ENCODE measurements around the gene SCARB1.

The SCARB1 gene

DNA sequence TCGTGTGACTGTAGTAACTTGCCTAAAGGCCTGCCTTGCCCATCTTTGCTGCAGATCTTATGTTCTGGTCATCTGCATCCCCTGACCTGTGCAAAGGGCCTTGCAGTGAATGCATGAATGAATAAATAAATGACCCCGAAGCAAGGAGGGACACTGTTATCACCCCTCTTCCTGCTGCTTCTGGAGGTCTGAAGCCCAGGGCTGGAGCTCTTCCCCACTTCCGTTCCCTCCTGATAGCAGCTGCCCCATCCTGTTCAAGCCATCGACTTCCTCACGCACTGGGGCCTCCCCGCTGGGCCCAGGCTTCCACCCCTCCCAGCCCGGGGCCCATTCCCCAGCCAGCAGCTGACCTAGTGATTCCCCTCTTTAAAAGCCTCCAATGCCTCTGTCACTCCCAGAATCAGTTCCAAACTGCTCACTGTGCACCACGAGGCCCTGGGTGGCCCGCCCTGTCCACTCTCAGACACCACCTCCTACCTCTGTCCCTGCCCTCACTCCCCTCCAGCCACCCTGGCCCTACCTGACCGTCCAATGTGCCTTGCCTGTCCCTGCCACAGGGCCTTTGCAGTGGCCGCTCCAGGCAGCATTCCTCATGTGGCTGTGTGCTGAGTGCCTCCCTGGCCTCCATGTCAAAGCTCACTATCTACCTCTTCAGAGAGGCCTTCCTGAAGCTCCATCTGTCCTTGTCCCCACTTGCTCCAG is 78.6 kb downstream of the SCARB1 start:
- TF ChIP-seq, protein P1, sequence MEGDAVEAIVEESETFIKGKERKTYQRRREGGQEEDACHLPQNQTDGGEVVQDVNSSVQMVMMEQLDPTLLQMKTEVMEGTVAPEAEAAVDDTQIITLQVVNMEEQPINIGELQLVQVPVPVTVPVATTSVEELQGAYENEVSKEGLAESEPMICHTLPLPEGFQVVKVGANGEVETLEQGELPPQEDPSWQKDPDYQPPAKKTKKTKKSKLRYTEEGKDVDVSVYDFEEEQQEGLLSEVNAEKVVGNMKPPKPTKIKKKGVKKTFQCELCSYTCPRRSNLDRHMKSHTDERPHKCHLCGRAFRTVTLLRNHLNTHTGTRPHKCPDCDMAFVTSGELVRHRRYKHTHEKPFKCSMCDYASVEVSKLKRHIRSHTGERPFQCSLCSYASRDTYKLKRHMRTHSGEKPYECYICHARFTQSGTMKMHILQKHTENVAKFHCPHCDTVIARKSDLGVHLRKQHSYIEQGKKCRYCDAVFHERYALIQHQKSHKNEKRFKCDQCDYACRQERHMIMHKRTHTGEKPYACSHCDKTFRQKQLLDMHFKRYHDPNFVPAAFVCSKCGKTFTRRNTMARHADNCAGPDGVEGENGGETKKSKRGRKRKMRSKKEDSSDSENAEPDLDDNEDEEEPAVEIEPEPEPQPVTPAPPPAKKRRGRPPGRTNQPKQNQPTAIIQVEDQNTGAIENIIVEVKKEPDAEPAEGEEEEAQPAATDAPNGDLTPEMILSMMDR (IDR thresholded peaks at IDR 0.05; ENCODE audit: low read depth, low read length, missing control alignments), result no peak
- no peak overlapping the region for H3K4me3 ChIP-seq (ENCODE audit: low read depth, low read length)
- no peak for DNase-seq (ENCODE audit: low read depth)

DNA sequence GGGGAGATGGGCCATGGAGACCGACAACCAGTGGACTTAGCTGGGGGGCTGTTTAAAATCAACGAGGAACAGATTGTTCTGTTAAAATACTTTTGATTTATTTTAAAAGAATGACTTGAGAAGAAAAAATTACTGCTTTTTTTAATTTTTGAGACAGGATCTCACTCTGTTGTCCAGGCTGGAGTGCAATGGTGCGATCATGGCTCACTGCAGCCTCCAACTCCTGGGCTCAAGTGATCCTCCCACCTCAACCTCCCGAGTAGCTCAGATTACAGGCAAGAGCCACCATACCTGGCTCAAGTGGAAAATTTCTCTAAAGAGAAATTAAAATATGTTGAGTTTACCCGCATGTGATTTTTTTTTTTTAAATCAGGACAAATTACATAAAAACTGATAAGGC is 80.6 kb downstream of the SCARB1 start:
- DNase-seq (ENCODE audit: low read depth), result no peak
- TF ChIP-seq, protein P1 (IDR thresholded peaks at IDR 0.05; ENCODE audit: low read depth, low read length, missing control alignments), result no peak
- no peak overlapping the region for H3K4me3 ChIP-seq (ENCODE audit: low read depth, low read length)

DNA sequence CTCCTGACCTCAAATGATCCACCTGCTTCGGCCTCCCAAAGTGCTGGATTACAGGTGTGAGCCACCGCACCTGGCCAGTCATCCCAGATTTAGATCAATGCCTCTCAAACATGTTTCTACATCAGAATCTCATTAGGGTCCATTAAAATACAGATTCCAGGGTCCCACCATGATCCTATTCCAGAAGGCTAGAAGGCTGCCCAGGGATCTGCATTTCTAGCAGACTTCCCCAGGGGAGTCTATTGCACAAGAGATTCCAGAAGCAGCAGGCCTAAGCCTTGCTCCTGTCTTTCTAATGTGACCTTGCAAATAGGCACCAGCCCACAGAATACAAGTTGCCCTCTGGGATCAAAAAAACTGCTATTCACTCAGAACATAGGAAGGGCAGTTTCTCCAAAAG is 81.5 kb downstream of the SCARB1 start:
- TF ChIP-seq, protein P1 (IDR thresholded peaks at IDR 0.05; ENCODE audit: low read depth, low read length, missing control alignments), result no peak
- DNase-seq (ENCODE audit: low read depth), result no peak

DNA sequence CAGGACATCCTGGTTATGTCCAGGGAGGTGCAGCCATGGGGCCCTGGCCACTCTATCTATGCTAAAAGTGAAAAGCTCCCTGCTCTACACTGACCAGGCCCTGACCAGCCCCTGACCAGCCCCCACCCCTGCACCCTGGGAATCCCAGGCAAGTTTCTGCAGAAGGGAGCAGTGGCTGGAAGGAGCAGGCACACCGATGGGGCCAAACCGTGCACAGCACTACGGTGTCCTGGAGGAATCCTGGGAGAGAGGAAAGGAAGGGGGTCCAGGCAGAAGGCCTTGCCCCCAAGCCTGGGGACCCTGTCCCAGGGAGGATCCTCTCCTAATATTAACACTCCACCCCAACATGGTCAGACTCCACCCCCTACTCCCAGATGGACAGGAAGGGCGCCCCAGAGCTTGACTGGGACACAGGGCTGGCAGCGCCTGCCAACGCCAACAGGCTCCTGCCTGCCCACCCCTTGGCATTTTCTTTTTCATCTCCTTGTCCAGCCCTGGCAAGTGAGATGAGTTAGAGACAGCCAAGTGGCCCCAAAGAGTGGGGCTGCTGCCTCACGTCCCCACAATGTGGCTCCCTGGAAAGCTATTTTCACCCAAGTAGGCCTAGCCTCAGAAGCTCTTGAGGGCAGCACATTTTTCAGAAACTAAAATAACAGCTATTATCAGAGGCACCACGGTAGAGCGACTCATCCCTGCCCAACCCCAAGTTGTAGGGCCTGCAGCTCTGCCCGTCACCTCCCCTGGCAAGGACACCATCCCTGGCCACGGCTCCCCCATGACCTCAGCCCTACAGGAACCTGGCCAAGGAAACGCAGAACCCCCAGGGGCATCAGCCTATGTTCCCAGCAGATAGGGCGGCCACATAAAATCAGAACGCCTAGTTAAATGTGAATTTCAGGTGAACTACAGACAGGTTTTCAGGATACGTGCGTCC is 82.6 kb downstream of the SCARB1 start:
- H3K4me3 ChIP-seq (ENCODE audit: low read depth, low read length), result no peak overlapping the region
- TF ChIP-seq, protein P1 (IDR thresholded peaks at IDR 0.05; ENCODE audit: low read depth, low read length, missing control alignments), result no peak
- DNase-seq (ENCODE audit: low read depth), result no peak

More for the DNA sequence above, 81.5 kb downstream of the SCARB1 start:
- no peak overlapping the region for H3K4me3 ChIP-seq (ENCODE audit: low read depth, low read length)

DNA sequence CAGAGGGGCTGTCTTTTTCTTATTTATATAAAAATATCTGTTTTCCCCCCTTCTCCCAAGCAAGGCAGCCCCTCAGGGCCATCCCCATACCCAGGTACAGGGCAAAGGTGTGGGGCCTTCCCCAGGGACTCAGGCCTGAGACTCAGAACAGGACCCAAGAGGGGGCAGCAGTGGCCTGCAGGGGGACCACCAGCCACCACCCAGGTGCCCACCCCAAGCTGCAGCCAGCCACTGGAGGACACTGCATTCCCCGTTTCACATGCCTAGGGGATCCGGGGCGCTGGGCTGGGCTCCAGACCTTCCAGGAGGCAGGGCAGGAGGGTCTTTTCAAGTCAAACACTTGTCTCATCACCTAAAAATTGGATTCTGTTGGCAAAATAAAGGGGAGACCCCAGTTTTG is 83.3 kb downstream of the SCARB1 start:
- TF ChIP-seq, protein P1 (IDR thresholded peaks at IDR 0.05; ENCODE audit: low read depth, low read length, missing control alignments), result no peak
- H3K4me3 ChIP-seq (ENCODE audit: low read depth, low read length), result no peak overlapping the region
- DNase-seq (ENCODE audit: low read depth), result no peak

DNA sequence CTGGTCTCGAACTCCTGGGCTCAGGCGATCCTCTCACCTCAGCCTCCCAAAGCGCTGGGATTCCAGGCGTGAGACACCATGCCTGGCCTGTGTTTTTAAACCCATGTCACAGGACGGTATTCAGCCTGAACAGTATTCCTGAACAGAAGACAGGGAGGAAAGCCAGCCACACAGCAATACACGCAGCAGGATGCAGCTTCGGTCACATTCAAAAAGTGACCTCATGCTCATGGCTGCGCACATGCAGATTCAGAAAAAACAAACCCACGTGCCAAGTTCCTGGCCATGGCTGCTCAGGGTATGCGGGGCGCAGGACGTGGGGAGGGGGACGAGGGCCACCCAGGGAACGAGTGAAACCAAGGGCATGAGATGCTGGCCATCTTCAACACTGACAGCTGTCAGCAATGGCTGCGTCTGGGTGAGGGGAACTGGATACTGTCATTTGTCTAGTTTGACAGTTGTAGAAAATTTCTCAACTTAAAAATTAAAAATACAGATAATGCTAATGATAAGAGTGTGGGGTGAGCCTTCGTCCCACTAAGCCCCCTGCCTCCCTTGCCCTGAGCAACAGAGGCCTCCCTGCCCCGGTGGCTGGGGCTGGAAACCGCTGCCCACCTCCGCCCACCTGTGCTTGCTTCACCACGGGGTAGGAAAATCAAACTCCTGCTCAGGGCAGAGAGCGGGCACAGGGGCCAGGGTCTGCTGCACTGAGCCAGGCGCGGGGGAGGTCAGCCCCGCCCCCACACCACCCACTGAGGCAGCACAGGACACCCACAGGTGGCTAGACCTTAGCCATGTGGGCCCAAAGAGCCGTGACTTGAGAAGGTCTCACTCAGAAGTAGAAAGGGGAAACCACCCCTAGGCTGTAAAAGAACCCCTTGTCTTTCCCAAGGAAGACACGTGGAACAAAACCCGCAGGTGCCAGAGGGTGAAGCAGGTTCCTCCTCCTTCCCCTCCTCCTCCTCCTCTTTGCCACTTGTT is 84.2 kb downstream of the SCARB1 start:
- TF ChIP-seq, protein P1 (IDR thresholded peaks at IDR 0.05; ENCODE audit: low read depth, low read length, missing control alignments), result no peak
- H3K4me3 ChIP-seq (ENCODE audit: low read depth, low read length), result no peak overlapping the region
- no peak for DNase-seq (ENCODE audit: low read depth)
